ENCODE measurements around the gene OSBPL5.

Gene OSBPL5

DNA sequence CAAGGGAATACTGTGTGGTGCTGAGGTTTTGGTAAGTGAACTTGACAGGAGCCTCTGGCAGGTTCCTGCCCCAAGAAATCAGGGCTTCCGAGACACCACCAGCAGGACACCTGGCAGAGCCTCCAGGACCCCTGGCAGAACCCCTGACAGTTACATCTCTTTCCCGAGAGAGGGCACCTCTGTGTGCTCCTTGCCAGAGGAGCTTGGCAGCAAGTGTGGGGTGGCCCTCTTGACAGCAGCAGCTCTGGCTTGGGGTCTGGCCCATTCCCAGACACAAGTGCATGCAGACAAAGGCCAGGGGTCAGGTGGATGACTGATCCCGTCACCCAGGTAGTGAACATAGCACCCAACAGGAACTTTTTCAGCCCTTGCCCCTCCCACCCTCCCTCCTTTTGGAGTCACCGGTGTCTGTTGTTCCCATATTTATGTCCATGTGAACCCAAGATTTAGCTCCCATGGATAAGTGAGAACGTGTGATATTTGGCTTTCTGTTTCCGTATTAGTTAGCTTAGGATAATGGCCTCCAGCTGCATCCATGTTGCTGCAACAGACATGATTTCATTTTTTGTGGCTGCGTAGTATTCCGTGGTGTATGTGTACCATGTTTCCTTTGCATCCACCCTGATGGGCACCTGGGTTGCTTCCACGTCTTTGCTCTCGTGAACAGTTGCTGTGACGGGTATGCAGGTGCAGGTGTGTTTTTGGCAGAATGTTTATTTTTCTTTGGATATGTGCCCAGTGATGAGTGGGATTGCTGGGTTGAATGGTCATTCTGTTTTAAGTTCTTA is 21.2 kb upstream of the OSBPL5 start:
- FAIRE-seq (no peak), DNase-seq (ENCODE audit: insufficient read length, low spot score) (no peak)
- TF ChIP-seq, protein P1, sequence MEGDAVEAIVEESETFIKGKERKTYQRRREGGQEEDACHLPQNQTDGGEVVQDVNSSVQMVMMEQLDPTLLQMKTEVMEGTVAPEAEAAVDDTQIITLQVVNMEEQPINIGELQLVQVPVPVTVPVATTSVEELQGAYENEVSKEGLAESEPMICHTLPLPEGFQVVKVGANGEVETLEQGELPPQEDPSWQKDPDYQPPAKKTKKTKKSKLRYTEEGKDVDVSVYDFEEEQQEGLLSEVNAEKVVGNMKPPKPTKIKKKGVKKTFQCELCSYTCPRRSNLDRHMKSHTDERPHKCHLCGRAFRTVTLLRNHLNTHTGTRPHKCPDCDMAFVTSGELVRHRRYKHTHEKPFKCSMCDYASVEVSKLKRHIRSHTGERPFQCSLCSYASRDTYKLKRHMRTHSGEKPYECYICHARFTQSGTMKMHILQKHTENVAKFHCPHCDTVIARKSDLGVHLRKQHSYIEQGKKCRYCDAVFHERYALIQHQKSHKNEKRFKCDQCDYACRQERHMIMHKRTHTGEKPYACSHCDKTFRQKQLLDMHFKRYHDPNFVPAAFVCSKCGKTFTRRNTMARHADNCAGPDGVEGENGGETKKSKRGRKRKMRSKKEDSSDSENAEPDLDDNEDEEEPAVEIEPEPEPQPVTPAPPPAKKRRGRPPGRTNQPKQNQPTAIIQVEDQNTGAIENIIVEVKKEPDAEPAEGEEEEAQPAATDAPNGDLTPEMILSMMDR (IDR thresholded peaks at IDR 0.05; ENCODE audit: insufficient read depth, missing control alignments) = no peak

DNA sequence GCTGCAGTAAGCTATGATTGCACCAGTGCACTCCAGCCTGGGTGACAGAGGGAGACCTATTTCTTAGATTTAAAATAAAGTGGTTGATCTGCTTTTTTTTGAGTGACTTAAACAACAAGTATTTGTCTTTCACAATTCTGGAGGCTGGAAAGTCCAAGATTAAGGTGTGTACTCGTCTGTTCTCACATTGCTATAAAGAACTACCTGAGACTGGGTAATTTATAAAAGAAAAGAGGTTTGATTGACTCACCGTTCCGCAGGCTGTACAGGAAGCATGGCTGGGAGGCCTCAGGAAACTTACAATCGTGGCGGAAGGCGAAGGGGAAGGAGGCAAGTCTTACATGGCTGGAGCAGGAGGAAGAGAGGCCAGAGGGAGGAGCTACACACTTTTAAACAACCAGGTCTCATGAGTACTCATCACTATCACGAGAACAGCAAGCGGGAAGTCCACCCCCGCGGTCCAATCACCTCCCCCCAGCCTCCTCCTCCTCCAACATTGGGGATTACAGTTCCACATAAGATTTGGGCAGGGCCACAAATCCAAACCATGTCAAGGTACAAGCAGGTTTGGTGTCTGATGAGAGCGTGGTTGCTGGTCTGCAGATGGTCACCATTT is 19.7 kb upstream of the OSBPL5 start:
- FAIRE-seq (no peak), DNase-seq (ENCODE audit: insufficient read length, low spot score) (no peak)
- TF ChIP-seq, protein P1 (IDR thresholded peaks at IDR 0.05; ENCODE audit: insufficient read depth, missing control alignments) = no peak

DNA sequence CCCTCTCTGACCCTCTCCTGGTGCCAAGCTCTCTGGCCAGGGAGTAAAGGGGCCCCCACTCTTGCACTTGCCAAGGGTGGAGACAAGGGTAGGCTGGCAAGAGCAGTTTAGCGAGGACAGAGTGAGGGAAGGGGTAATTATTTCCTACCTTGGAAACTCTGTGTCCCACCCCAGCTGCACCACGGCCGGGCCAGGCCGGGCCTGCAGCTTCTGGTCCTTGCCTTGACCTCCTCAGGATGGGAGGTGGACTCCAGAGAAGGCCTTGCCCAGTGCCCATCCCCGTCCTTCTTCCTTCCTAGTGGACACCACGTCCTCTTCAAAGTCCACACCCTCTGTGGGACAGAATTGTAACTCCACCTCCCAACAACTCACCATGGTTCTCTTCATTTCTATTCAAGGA is 18.4 kb upstream of the OSBPL5 start:
- TF ChIP-seq, protein P1 (IDR thresholded peaks at IDR 0.05; ENCODE audit: insufficient read depth, missing control alignments) = no peak
- no peak for FAIRE-seq
- no peak for DNase-seq (ENCODE audit: insufficient read length, low spot score)

DNA sequence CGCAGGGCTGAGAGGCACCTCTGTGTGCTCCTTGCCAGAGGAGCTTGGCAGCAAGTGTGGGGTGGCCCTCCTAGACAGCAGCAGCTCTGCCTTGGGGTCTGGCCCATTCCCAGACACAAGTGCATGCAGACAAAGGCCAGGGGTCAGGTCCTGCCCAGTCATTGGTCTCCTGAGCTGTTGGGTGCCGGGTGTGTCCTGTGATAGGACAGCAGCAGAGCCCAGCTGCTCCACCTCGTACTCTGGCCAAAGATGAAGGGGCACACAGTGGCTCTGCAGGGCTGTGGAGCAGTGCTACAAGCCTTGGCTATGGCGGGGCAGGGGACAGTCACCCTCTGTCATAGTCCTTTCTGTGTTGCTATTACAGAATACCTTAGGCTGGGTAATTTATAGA is 17.3 kb upstream of the OSBPL5 start:
- TF ChIP-seq, protein P1 (IDR thresholded peaks at IDR 0.05; ENCODE audit: insufficient read depth, missing control alignments) = no peak
- FAIRE-seq = no peak
- no peak for DNase-seq (ENCODE audit: insufficient read length, low spot score)

DNA sequence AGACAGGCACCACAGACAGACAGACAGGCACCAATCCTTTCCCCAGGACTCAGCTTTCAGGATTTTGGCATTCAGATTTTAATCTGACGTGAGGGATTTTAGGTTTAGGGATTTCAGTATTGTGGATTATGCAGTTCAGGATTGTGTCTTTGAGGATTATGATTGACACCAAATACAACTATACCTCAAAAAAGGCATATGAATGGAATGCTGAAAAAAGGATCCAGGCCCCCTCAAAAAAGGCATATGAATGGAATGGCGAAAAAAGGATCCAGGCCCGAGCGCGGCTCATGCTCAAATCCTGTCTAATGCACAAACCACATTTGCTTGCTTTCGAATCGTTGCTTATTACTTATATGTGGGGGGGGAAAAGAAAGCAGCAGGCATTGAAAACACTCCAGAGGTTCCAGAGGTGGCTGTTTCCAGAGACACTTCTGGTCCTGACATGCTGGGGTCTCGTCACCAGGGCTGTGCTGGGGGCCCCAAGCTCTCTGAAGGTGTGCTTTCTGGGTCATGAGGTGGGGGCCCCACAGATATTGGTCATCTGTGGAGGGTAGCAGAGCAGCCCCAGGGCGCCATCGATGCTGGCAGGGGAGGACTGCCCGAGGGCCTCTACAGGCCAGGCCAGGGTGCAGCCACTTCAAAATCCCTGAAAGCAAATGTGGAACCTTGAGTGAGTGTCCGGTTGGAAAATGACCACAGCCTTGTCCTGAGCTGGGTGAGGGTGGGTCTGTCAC is 16.8 kb upstream of the OSBPL5 start:
- DNase-seq (ENCODE audit: insufficient read length, low spot score) = no peak
- TF ChIP-seq, protein P1 (IDR thresholded peaks at IDR 0.05; ENCODE audit: insufficient read depth, missing control alignments) = no peak
- FAIRE-seq = no peak

DNA sequence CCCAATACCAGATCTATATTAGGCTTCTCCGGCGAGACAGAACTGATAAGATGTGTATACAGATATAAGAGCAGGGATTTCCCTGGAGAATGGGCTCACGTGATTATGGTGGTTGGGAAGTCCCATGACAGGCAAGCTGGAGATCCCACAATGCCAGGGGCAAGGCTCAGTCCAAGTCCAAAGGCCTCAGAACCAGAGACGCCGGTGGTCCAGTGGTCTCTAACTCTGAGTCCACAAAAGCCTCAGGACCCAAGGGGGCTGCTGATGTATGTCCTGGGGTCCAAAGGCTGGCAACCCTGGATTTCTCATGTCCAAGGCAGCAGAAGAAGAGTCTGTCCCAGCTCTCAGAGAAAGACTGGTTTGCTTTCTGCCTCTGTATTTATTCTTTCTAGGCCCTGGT is 15.8 kb upstream of the OSBPL5 start:
- DNase-seq (ENCODE audit: insufficient read length, low spot score) = no peak
- TF ChIP-seq, protein P1 (IDR thresholded peaks at IDR 0.05; ENCODE audit: insufficient read depth, missing control alignments) = no peak
- no peak for FAIRE-seq

Data from D721Med (cell line).